Stimulated activated CD4-positive, alpha-beta T cell treated with anti-CD3 and anti-CD28 coated beads, Interleukin-2, amount 100 ng/mL, for 48 hours (primary cell): ENCODE results near the gene ST14.

Source experiments
- DNase-seq, 2 donors: peaks; one replicate each; pipeline ENCODE4 v3.0.0-alpha.2; 2020

Gene ST14

GRCh38 chr11:130137999-130138398 lies 21.6 kb upstream of the ST14 start:
- DNase-seq = no peak

- no peak for DNase-seq
These were observed 20.2 kb upstream of the ST14 start for GRCh38 chr11:130139401-130139800.

DNA sequence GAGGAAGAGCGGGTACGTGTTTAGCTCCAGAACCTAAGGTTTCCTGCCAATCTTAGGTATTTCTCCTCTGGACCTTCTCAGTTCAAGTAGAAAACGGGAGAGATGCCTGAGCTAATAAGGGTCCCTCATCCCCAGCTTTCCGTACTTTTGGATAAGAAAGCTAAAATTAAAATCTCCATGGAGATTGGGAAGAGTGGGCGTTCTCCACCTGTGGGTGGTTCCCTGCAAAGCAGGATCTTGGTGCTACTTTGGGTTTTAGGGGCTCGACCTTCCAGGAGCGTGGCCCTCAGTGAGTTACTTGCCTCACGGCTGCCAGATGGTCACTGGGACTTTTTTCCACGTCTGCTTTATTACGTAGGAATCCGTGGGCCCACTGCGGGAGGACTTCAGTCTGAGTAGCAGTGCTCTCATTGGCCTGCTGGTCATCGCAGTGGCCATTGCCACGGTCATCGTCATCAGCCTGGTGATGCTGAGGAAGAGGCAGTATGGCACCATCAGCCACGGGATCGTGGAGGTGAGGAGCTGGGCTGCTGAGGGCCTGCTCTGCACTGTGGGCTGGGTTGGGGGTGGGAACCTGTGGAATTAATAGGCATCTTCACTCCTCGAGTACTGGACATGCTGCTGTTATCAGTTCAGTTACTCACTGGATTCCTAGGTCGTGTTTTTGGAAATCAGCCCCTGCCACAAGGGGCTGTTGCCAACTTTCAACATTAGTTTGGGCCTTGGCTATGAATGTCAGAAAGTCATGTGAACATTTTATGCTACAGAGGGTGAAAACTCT lies 17.8 kb upstream of the ST14 start:
- DNase-seq = no peak

GRCh38 chr11:130144141-130144540 lies 15.4 kb upstream of the ST14 start:
- no peak for DNase-seq

- no peak for DNase-seq
These were observed 14.7 kb upstream of the ST14 start for GRCh38 chr11:130144861-130145281.

DNA sequence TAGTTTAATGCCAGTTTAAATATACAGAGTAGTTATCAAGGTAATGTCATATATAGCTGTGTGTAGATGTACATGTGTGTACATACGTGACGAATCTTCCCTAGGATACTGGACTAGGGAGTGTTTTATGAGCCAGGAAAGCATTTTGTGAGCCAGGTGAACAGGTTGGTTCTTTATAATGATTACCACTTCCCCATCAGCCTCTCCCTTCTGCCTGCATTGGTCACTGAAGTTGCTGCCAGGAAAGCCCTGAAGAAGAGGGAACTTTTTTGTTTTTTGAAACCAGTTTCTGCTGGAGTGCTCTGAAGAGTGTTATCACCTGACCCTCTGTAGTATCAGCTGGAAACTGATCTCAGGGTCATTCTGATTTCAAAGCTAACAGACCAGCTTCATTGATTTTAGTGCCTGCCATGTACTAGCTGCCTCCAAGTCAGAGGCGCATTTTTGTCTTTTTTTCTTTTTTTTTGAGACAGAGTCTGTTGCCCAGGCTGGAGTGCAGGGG lies 14.2 kb upstream of the ST14 start:
- no peak for DNase-seq

DNA sequence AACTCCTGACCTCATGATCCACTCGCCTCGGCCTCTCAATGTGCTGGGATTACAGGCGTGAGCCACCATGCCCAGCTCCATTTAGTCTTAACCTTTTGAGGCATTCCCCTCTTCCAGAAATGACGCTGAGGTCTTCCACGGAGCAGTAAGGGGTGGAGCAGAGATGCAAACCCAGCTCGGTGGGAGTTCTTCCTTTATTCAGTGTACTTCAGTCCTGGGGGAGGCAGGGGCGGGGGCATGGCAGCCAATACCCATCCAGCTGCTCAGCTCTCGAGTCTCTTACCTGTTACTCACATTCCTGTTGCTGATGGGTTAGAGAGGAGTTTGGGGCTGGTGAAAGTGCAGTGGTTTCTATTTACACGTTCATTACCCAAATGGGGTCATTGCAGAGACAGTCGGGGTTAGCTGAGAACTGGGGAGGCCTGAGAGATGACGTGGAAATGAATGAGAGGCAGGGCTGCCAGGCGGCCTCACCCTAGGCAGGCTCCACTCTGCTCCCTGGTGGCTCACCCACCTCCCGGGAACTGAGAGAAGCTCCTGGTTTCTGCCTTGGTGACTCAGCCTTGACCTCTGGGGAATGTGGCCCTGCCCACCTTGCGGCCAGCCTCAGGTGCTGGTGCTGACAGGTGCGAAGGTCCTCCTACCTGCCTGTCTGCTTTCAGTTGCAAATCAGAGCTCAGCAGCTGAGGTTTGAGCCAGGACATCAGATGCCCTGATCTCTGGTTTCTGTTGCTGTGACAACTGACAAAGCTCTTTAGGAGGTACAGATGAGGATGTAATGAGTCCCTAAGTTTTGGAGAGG lies 13.4 kb upstream of the ST14 start:
- no peak for DNase-seq

GRCh38 chr11:130146796-130147195 lies 12.8 kb upstream of the ST14 start:
- no peak for DNase-seq

DNA sequence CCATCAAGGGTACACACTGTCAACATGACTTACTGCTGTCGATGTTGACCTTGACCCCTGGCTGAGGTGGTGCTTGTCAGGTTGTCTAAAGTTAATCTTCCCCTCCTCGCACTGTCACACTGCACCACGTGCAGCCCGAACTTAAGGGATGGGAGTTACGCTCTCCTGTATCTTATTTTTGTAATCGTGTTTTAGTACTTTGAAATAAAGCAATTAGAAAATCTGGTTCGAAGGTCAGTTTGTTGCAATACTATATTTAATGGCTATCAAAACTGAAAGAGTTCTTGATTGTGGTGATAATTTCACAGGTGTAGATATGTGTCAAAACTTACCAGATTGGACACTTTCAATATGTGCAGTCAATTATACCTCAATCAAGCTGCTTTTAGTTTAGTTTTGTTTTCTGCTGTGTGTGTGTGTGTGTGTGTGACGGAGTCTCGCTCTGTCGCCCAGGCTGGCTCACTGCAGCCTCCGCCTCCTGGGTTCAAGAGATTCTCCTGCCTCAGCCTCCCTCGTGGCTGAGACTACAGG lies 10.7 kb upstream of the ST14 start:
- DNase-seq = no peak

DNA sequence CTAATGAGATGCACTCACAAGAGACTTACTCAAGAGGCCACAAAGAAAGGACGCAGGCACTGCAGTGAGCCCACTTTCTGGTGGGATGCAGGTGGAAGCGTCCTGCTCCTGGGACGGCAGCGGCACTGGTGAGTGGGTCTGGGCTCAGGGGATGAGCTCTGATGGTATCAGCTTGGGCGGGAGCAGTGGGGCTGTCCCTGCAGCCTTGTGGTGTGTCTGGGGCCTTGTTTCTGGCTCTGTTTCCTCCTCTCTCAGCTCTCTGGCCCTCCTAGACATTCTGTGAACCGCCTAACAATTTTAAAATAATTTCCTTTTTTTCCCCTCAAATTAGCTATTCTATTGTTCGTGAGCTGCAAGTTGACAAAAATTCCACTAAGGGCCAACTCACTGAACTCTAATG lies 8.8 kb upstream of the ST14 start:
- no peak for DNase-seq

GRCh38 chr11:130151196-130151595 lies 8.4 kb upstream of the ST14 start:
- no peak for DNase-seq

DNA sequence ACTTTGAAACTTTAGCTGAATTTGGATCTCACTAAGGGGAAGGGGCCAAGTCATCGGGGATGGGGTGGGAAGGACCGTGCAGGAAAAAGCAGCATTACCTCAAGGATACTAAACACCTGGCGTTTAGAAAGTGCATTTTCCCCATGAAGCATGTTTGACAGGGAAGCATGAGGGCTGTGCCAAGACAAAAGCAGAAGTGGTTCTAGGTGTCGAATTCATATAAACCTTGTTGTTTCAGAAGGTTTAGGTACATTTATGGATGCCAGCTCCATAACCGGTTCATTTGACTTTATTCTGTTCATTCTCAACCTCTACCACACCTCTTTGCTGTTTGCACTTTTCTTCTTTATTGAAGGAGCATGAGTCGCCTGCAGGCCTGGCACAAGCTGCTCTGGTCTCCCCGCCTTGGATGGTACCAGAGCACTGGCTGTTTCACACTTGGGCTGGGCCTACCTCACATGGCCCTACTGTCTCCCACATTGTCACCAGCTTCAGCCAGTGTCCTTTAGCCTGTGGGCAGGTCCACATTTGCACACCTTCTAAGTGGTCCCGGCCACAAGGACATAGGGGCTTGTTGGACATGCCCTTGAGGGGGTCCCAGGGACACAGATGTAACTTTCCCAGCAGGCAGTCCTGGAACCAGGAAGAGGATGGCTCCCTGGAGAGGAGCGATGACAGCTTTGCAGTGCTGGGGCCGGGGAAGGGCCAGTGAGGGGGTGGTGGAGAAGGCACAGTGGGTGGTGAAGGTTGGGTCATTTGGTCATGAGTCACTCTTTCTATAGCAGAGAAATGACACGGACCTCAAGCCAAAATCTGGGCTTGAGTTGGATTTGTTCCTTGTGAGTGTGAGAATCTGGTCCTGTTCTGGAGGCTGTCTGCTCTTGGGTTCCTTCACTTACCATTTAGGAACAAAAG lies 3.2 kb upstream of the ST14 start:
- DNase-seq = no peak

GRCh38 chr11:130157101-130157500 lies 2.5 kb upstream of the ST14 start:
- DNase-seq = no peak

- no peak for DNase-seq
These were observed 1.7 kb upstream of the ST14 start for GRCh38 chr11:130157840-130158239.

DNA sequence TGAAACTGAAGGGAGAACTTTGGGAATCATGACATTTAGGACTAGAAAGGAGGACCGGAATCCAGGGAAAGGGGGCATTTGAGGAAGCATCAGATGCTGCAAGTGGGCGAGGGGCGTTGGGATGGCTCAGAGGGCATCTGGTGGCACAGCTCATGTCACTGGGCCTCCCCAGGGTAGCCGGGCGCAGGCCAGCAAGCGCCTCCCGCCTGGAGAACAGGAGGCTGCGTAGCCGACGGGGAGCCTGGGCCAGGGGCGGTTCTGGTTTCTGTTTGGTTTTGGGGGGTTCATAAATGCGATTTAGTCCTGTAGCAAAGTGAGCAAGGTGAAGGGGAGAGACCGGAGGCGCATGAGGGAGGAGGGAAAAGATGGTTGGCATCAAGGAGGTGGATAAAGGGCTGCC lies 443 bp upstream of the ST14 start:
- DNase-seq = no peak

DNA sequence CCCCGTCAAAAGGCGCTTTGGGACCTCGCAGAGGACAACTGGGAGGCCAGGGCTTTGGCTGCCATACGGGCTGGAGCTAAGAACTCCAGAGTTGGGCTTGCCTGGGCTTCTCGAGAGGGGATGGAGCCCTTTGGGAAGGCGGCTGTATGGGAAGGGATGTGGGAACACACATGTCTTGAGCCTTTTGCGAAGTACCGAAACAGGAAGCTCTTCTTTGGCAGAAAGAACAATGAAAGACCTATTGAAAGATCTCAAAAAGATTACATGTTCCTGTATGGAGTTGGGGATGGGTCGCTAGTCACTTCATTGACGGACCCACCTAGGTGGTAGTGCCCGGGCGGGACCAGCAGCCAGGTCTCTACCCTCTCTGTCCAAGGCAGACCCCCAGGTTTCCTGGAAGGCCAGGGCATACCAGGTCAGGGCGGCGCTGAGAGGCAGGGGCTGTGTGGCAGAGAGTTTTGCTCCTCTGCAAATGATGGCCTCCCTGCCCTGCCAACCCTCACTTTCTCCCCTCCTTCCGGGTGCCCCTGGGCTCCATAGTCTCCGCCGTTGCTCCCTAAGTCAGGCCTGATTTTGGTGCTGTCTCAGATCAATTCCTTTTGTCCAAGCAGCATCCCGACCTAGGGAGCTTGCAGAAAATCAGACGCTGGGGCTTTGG lies 1.0 kb downstream of the ST14 start:
- no peak for DNase-seq

DNA sequence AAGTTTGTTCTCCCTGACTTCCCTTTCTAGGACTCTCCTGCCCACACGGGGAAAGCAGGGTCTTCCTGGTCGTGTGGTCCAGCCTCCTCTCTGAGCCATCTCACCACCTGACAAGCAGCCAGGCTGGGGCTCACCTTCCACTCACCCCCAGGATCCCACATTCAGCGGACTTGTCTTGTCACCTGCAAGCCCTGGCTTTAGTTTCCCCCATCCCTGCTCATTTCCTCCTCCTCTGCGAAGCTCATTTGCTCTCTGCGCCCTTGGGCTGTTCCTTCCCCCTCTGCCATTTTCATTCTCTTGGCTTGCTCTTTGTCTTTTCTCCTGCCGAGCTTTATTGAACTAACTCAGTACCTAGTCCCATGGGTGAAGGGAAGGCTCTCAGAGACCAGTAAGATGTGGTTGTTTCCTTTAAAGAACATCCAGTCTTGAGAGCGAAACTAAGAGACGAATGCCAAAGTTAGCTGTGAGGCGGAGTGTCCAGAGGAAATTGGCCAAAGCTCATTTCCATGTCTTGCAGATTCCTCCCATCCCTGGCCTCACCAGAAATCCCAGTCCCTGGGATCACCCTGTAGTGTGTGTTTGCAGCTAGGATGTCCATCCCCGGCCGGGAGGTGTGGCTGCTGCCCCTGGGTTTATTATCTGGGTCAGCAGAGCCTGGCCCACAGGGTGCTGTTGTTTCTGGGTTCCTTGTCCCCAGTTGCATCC lies 2.0 kb downstream of the ST14 start:
- DNase-seq = no peak

DNA sequence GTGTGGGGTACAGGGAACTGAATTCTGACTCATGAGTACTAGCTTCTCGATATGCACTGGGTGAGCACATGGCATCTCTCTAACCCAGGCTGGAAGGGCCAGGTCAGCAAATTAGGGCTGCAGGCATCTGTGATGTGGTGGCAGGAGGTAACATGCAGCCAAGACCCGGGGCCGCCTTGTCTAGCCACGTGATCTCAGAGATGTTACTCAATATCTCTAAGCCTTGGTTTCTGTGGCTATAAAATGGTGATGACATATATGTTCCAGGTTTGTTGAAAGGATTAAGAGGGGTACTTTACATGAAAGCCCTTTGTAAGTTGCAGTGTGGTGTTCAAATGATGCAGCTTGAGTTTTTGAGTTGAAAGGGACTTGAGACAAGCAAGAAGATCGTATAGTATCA lies 3.2 kb downstream of the ST14 start:
- DNase-seq = no peak

DNA sequence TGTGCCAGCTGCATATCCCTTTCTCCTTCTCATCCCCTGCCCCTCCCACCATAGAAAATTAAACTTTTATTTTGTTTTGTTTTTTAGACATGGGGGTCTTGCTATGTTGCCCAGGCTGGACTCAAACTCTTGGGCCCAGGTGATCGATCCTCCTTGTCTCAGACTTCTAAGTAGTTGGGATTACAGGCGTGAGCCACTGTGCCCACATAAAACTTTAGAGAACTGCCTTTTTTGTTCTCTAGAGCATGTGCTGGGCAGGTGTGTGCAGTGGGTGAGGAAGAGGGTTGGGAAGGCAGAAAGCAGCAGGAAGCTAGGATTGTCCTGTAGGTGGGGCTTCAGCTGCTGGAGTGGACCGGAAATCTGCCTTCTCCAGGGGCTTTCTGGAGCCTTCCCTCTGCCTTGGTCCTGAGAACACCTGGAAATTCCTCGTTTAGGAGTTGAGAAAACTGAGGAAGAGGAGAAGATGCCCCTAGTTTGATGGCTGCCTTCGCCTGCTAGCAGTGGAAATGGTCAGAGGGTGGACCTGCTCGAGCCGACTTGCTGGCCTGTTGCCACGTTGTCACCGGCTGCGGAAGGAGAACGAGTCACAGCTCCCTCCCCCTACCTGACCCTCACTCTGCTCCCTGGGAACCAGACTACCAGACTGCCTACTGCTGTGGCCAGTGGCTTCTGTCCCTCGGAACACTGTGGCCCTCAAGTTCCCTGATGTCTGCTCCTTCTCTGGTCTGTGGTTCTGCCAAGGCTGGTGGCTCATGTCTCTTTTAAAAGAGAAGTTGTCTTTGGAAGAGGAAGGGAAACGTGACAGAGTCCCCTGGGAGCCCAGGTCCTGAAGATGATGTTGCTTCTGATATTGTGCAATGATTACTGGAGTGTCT lies 4.0 kb downstream of the ST14 start:
- DNase-seq = no peak

GRCh38 chr11:130164221-130164570 lies 4.6 kb downstream of the ST14 start:
- no peak for DNase-seq
